A673 (cell line): ENCODE results near the gene UMODL1.

Experiments used
- CTCF ChIP-seq: fragments of 300-800, 200-600 bp; sonication (generic); conservative IDR thresholded peaks from 2 replicates; pipeline ENCODE4 v1.5.1; 2017; ENCODE audit warnings: low read depth, mild to moderate bottlenecking, antibody characterized with exemption, low read length, moderate library complexity, mixed read lengths
- EZH2 ChIP-seq: fragments of 200-600 bp; sonication (generic); IDR thresholded peaks from 2 replicates; pipeline ENCODE4 v1.6.1; 2017; ENCODE audit warnings: borderline replicate concordance, low read depth, mild to moderate bottlenecking, mixed read lengths, antibody characterized with exemption, low read length; ENCODE audit not compliant: poor library complexity, severe bottlenecking

GRCh38 chr21:42110691-42111469 is 39.8 kb downstream of the UMODL1 start:
- no peak for TF ChIP-seq EZH2
- no peak for TF ChIP-seq CTCF
